K562 (cell line): ENCODE results near the gene BARHL2. TPM values are rescaled to one million over a fixed set of nuclear protein-coding genes. Genes with fewer than 3 reads are reported as not detected.

Experiments
- ATAC-seq: fragments of 200-7000 bp; cut with Tn5 transposase; 3 replicates; pipeline ENCODE4 v1.9.1; 2020; ENCODE audit warnings: moderate library complexity
- BruUV-seq: library from RNA; stranded (reverse); fragments of 400-500 nt; replicated peaks from 2 replicates; lab custom pipeline; 2021; lab: Mats Ljungman, UMichigan
- CTCF ChIA-PET: fragments of 300-600 bp; formaldehyde crosslinking; extraction: SDS; loops from one replicate; lab custom pipeline; 2021; ENCODE audit warnings: low intra/inter-chr PET ratio; lab: Yijun Ruan, JAX
- POLR2A ChIA-PET: fragments of 300-600, 350-650 bp; sonication (Branson Sonifier 250); formaldehyde crosslinking; extraction: SDS; loops from one replicate; lab custom pipeline; 2021; ENCODE audit warnings: antibody characterized with exemption, inconsistent platforms; lab: Yijun Ruan, JAX
- DNase-seq, 4 experiments: peaks; one replicate each; pipeline versions ENCODE4 v3.0.0 to v3.0.0-alpha.2; 2011 to 2018; ENCODE audit warnings: low spot score in 3 of 4, mixed read lengths in 3 of 4; ENCODE audit errors: extremely low read depth in 1 of 4
- FAIRE-seq: peaks from 2 replicates; lab custom pipeline; 2011; peaks lifted over from hg19 to GRCh38; lab: Jason Lieb, UNC
- H2AFZ ChIP-seq: 2 replicates; pipeline ENCODE4 v1.6.0; 2011; ENCODE audit warnings: low read depth, low read length, control low read depth, inconsistent platforms
- H3K27ac ChIP-seq: fragments of 200-600 bp; 3 replicates; pipeline ENCODE4 v1.8.0; 2011; ENCODE audit warnings: low read depth, mild to moderate bottlenecking, control low read depth, inconsistent platforms, low read length, moderate library complexity, mixed read lengths; ENCODE audit errors: extremely low read depth
- H3K27me3 ChIP-seq, 2 experiments: fragments of 300-600 bp in 1 of 2; 2 replicates in 1 of 2; 3 replicates in 1 of 2; pipeline versions ENCODE4 v1.6.0 to v1.8.0; 2011; ENCODE audit warnings: inconsistent platforms in 2 of 2, low read length in 2 of 2, mild to moderate bottlenecking in 1 of 2, mixed read lengths in 1 of 2, moderate library complexity in 1 of 2; ENCODE audit not compliant: control insufficient read depth in 2 of 2, insufficient read depth in 2 of 2
- H3K36me3 ChIP-seq: fragments of 300-600 bp; 3 replicates; pipeline ENCODE4 v1.8.0; 2011; ENCODE audit warnings: mild to moderate bottlenecking, low read length, inconsistent platforms; ENCODE audit not compliant: control insufficient read depth, insufficient read depth
- H3K4me1 ChIP-seq, 2 experiments: fragments of 200-600 bp in 1 of 2; replicated peaks in 1 of 2; 2 replicates in 1 of 2; 3 replicates in 1 of 2; pipeline versions ENCODE4 v1.5.1 to v1.8.0; 2011; ENCODE audit warnings: inconsistent platforms in 2 of 2, low read length in 2 of 2, mild to moderate bottlenecking in 1 of 2, mixed read lengths in 1 of 2, moderate library complexity in 1 of 2; ENCODE audit not compliant: control insufficient read depth in 2 of 2, insufficient read depth in 2 of 2
- H3K4me2 ChIP-seq: 2 replicates; pipeline ENCODE4 v1.6.1; 2011; ENCODE audit warnings: low read length, control low read depth, inconsistent platforms, mixed read lengths; ENCODE audit not compliant: insufficient read depth
- H3K4me3 ChIP-seq: fragments of 200-600 bp; sonication (generic), shearing (Covaris generic); 2 replicates; pipeline ENCODE4 v1.5.1; 2016; ENCODE audit warnings: control low read depth, inconsistent platforms
- H3K79me2 ChIP-seq: fragments of 200-600 bp; 3 replicates; pipeline ENCODE4 v1.8.0; 2011; ENCODE audit warnings: low read length, inconsistent platforms; ENCODE audit not compliant: control insufficient read depth, insufficient read depth
- H3K9ac ChIP-seq, 2 experiments: 2 replicates each; pipeline versions ENCODE4 v1.6.0 to v1.6.1; 2011; ENCODE audit warnings: low read depth in 2 of 2, low read length in 2 of 2, control low read depth in 1 of 2, inconsistent platforms in 1 of 2, mild to moderate bottlenecking in 1 of 2, mixed read lengths in 1 of 2; ENCODE audit not compliant: insufficient read depth in 1 of 2
- H3K9me1 ChIP-seq: one replicate; pipeline ENCODE4 v1.6.0; 2011; ENCODE audit warnings: inconsistent platforms, mild to moderate bottlenecking, low read length, moderate library complexity; ENCODE audit not compliant: control insufficient read depth, insufficient read depth
- H3K9me3 ChIP-seq: replicated peaks from 2 replicates; pipeline ENCODE4 v1.5.1; 2011; ENCODE audit warnings: low read depth, low read length, inconsistent platforms; ENCODE audit not compliant: control insufficient read depth, insufficient read depth
- H4K20me1 ChIP-seq: replicated peaks from 2 replicates; pipeline ENCODE4 v1.6.1; 2011; ENCODE audit warnings: low read length, inconsistent platforms, mixed read lengths; ENCODE audit not compliant: control insufficient read depth, insufficient read depth
- CBFA2T3 ChIP-seq: fragments of 450-650 bp; IDR thresholded peaks from 2 replicates; pipeline ENCODE4 v1.6.1; 2017
- DMBX1 ChIP-seq: fragments of 250-450 bp; sonication (Bioruptor Pico); IDR thresholded peaks from 2 replicates; pipeline ENCODE4 v1.8.0; 2022; ENCODE audit warnings: inconsistent platforms, mild to moderate bottlenecking, moderate library complexity, borderline replicate concordance
- FOS ChIP-seq: IDR thresholded peaks from 3 replicates; pipeline ENCODE4 v1.6.1; 2011; ENCODE audit not compliant: insufficient read length; ENCODE audit errors: extremely low read depth
- RNF2 ChIP-seq: sonication (generic); IDR thresholded peaks from 2 replicates; pipeline ENCODE4 v1.6.1; 2016
- ZHX1 ChIP-seq: fragments of 150-350 bp; conservative IDR thresholded peaks from 2 replicates; pipeline ENCODE4 v1.6.1; 2014; ENCODE audit warnings: low read length
- ZNF778 ChIP-seq: fragments of 450-650 bp; formaldehyde crosslinking; IDR thresholded peaks from 2 replicates; pipeline ENCODE4 v1.4.0; 2020; ENCODE audit warnings: mild to moderate bottlenecking, moderate library complexity
- WGBS: fragments of 100-300 bp; shearing (Covaris generic); methylation state at CpG from one replicate; pipeline ENCODE4 v1.1.6; 2016; ENCODE audit warnings: low coverage, mixed read lengths; ENCODE audit not compliant: insufficient coverage; ENCODE audit errors: missing lambda C conversion rate; 5-methylcytosine and 5-hydroxymethylcytosine counted together
- in situ Hi-C: fragments of 300-500 bp; cut with MboI; formaldehyde crosslinking; loops from 4 replicates; pipeline ENCODE4 v1.15.0; 2018; ENCODE audit warnings: inconsistent platforms, mixed read lengths
- intact Hi-C: fragments of 100-400 bp; cut with micrococcal nuclease; formaldehyde crosslinking; loops from 2 replicates; pipeline ENCODE4 v1.14.2; 2022
- polyA plus RNA-seq, 8 experiments: library from polyadenylated mRNA; depleted of rRNA in 4 of 8; stranded (reverse) in 5 of 8; unstranded in 3 of 8; fragments of >200 nt; fragmentation: Nextera tagmentation in 2 of 8; fragmentation: Illumina TruSeq in 1 of 8; extraction: Ambion mirVana in 2 of 8; extraction: Trizol in 1 of 8; gene quantifications; 2 replicates each; pipeline versions ENCODE4 v1.2.1 to v1.2.3, GENCODE V29; 2011 to 2014; ENCODE audit warnings: inconsistent platforms in 1 of 8, missing spikeins in 1 of 8
- total RNA-seq, 7 experiments: library from RNA; depleted of rRNA in 6 of 7; stranded (reverse); fragments of >200 nt in 6 of 7; fragmentation: Illumina TruSeq in 2 of 7; extraction: Trizol in 2 of 7; gene quantifications; 2 replicates each; pipeline versions ENCODE4 v1.2.1 to v1.2.3, GENCODE V29; 2011 to 2021; ENCODE audit warnings: low replicate concordance in 1 of 7

Gene BARHL2
- total and polyA plus RNA-seq, 9 of the 15 experiments (the other 6 are each of a cell fraction or from before 2014, with no cell fraction given), result 0.06 to 0.11 (median 0.09) TPM; not detected in 6

- H3K4me1 ChIP-seq, result no peaks in the 10 kb centered on the region
- DNase-seq (no peak), FAIRE-seq (no peak), ATAC-seq (no peak)
- no peak overlapping the region for H3K4me2 ChIP-seq
- H3K9ac ChIP-seq, result no peak overlapping the region
- POLR2A ChIA-PET, result no interaction called here
- no peaks in the 10 kb centered on the region for H3K79me2 ChIP-seq
- no TSS peak for BruUV-seq
- H4K20me1 ChIP-seq, result no peaks in the 10 kb centered on the region
- intact Hi-C loops, result no loop called here
- no peak for TF ChIP-seq FOS
- TF ChIP-seq DMBX1 (CRISPR knock-in tag), result no peak
- no peak for TF ChIP-seq ZHX1
- no peak for TF ChIP-seq ZNF778 (CRISPR knock-in tag)
- TF ChIP-seq CBFA2T3, result no peak
- TF ChIP-seq RNF2, result no peak
- H3K4me3 ChIP-seq, result no peak overlapping the region
- H2AFZ ChIP-seq, result no peak overlapping the region
- no peak overlapping the region for H3K27ac ChIP-seq
- in situ Hi-C loops, result no loop called here
- 2% methylated on average over 3 of the region's 3 CpGs for WGBS
- no peaks in the 10 kb centered on the region for H3K36me3 ChIP-seq
- CTCF ChIA-PET, result no interaction called here
- H3K9me1 ChIP-seq, result no peaks in the 10 kb centered on the region
- H3K9me3 ChIP-seq, result no peaks in the 10 kb centered on the region
- no peaks in the 10 kb centered on the region for H3K27me3 ChIP-seq
Observed at GRCh38 chr1:90671741-90672140, 45.4 kb downstream of the BARHL2 start.
